Measurements from ENCODE around the gene AK1. TPM values are rescaled to one million over a fixed set of nuclear protein-coding genes. Genes with fewer than 3 reads are reported as not detected.
A peak's percentile ranks its signal among the peaks of the same experiment; 100 is the strongest.

The AK1 gene
- total and polyA plus RNA-seq, 2 of the 13 experiments (the other 11 are each of a cell fraction or from before 2014, with no cell fraction given) = 19.1 to 32.8 TPM

- no peak for TF ChIP-seq ZNF281 (CRISPR knock-in tag; IDR thresholded peaks at IDR 0.05; ENCODE audit: borderline replicate concordance)
- no peak for TF ChIP-seq MAF1 (CRISPR knock-in tag; IDR thresholded peaks at IDR 0.05; ENCODE audit: borderline replicate concordance)
- TF ChIP-seq PHF5A (CRISPR knock-in tag; IDR thresholded peaks at IDR 0.05; ENCODE audit: low read depth, unreplicated experiment) = peak; percentile 49
- TF ChIP-seq SYNCRIP (IDR thresholded peaks at IDR 0.05; ENCODE audit: insufficient read depth, low read depth, low read length) = no peak
- peak; percentile 37; the same call in 1 of the 2 replicates for TF ChIP-seq RAD21 (CRISPR knock-in tag; IDR thresholded peaks at IDR 0.05)
- no peak for TF ChIP-seq LBX2 (CRISPR knock-in tag; IDR thresholded peaks at IDR 0.05; ENCODE audit: borderline replicate concordance)
- no peak for TF ChIP-seq GTF3A (CRISPR knock-in tag; conservative IDR thresholded peaks at IDR 0.05)
- peak; percentile 84 for TF ChIP-seq POLR2G (IDR thresholded peaks at IDR 0.05; ENCODE audit: low read depth, low read length)
- no peak for TF ChIP-seq ARNT (IDR thresholded peaks at IDR 0.05)
- TF ChIP-seq ZFP41 (CRISPR knock-in tag; IDR thresholded peaks at IDR 0.05; ENCODE audit: borderline replicate concordance) = no peak
- no peak for TF ChIP-seq ZFP62 (CRISPR knock-in tag; IDR thresholded peaks at IDR 0.05)
- no peak for TF ChIP-seq ZNF33B (CRISPR knock-in tag; IDR thresholded peaks at IDR 0.05)
- no peak for TF ChIP-seq CHD2 (IDR thresholded peaks at IDR 0.05; ENCODE audit: low read depth, low read length)
- TF ChIP-seq PREB (CRISPR knock-in tag; IDR thresholded peaks at IDR 0.05) = no peak
- no peak for TF ChIP-seq ZNF142 (CRISPR knock-in tag; IDR thresholded peaks at IDR 0.05)
- no peak for TF ChIP-seq ZFP36L2 (CRISPR knock-in tag; IDR thresholded peaks at IDR 0.05)
- TF ChIP-seq SOX6 (IDR thresholded peaks at IDR 0.05) = no peak
- TF ChIP-seq SOX6 (CRISPR knock-in tag; IDR thresholded peaks at IDR 0.05) = peak; percentile 42; the same call in 1 of the 2 replicates
- TF ChIP-seq SIX1 (CRISPR knock-in tag; IDR thresholded peaks at IDR 0.05; ENCODE audit: borderline replicate concordance) = no peak
- peak; percentile 75; the same call in 1 of the 2 replicates for TF ChIP-seq NRL (CRISPR knock-in tag; IDR thresholded peaks at IDR 0.05; ENCODE audit: borderline replicate concordance)
- no peak for TF ChIP-seq ZSCAN22 (CRISPR knock-in tag; IDR thresholded peaks at IDR 0.05)
Observed at GRCh38 chr9:127828262-127829031, 49.0 kb downstream of the AK1 start (continued).

Data from HepG2 (cell line).